A673 (cell line): ENCODE results near the gene OR1E2. TPM values are rescaled to one million over a fixed set of nuclear protein-coding genes. Genes with fewer than 3 reads are reported as not detected.
"Not testable (repeated sequence)": the region's sequence is repeated elsewhere in the genome, so short reads cannot be mapped to it uniquely, and the experiment has no call there.

Source experiments
- BruUV-seq: library from RNA; stranded (reverse); fragments of 400-500 nt; replicated peaks from 2 replicates; lab custom pipeline; 2021; lab: Mats Ljungman, UMichigan
- CTCF ChIA-PET: fragments of 300-600 bp; sonication (Branson Sonifier 250); formaldehyde crosslinking; loops from one replicate; lab custom pipeline; 2022; ENCODE audit warnings: antibody characterized with exemption; lab: Charles Lee
- POLR2A ChIA-PET: fragments of 300-600 bp; sonication (Branson Sonifier 250); formaldehyde crosslinking; loops from one replicate; lab custom pipeline; 2022; ENCODE audit warnings: antibody characterized with exemption; ENCODE audit not compliant: low non-redundant PET; lab: Charles Lee
- DNase-seq: peaks from one replicate; pipeline ENCODE4 v3.0.0-alpha.2; 2015; ENCODE audit warnings: low spot score
- H3K27ac ChIP-seq: fragments of 200-600 bp; sonication (generic); 2 replicates; pipeline ENCODE4 v1.5.1; 2016; ENCODE audit warnings: mixed run types, low read depth, mild to moderate bottlenecking, mixed read lengths, antibody characterized with exemption, low read length; ENCODE audit not compliant: poor library complexity, severe bottlenecking
- H3K27me3 ChIP-seq: fragments of 200-600 bp; sonication (generic); replicated peaks from 2 replicates; pipeline ENCODE4 v1.6.1; 2017; ENCODE audit warnings: mixed run types, low read depth, mild to moderate bottlenecking, mixed read lengths, antibody characterized with exemption, low read length; ENCODE audit not compliant: insufficient read depth, poor library complexity
- H3K36me3 ChIP-seq: fragments of 200-600 bp; sonication (generic); 2 replicates; pipeline ENCODE4 v1.6.1; 2016; ENCODE audit warnings: mixed run types, mild to moderate bottlenecking, mixed read lengths, antibody characterized with exemption, low read length; ENCODE audit not compliant: insufficient read depth, poor library complexity, severe bottlenecking
- H3K4me1 ChIP-seq: fragments of 200-600 bp; sonication (generic); 2 replicates; pipeline ENCODE4 v1.6.1; 2017; ENCODE audit warnings: mixed run types, mild to moderate bottlenecking, mixed read lengths, antibody characterized with exemption, low read length; ENCODE audit not compliant: insufficient read depth, poor library complexity, severe bottlenecking
- H3K4me3 ChIP-seq: fragments of 200-600 bp; sonication (generic); 2 replicates; pipeline ENCODE4 v1.5.1; 2016; ENCODE audit warnings: low read depth, mixed run types, mild to moderate bottlenecking, mixed read lengths, low read length; ENCODE audit not compliant: poor library complexity, severe bottlenecking
- H3K9me3 ChIP-seq: fragments of 200-600 bp; sonication (generic); 2 replicates; pipeline ENCODE4 v1.6.1; 2016; ENCODE audit warnings: mixed run types, low read depth, mild to moderate bottlenecking, mixed read lengths, antibody characterized with exemption, low read length; ENCODE audit not compliant: poor library complexity, severe bottlenecking
- EZH2 ChIP-seq: fragments of 200-600 bp; sonication (generic); IDR thresholded peaks from 2 replicates; pipeline ENCODE4 v1.6.1; 2017; ENCODE audit warnings: borderline replicate concordance, low read depth, mild to moderate bottlenecking, mixed read lengths, antibody characterized with exemption, low read length; ENCODE audit not compliant: poor library complexity, severe bottlenecking
- intact Hi-C: fragments of 100-400 bp; cut with micrococcal nuclease; formaldehyde crosslinking; loops from one replicate; pipeline ENCODE4 v1.10.0; 2022; ENCODE audit not compliant: unreplicated experiment
- total RNA-seq: library from RNA; stranded (reverse); gene quantifications from 2 replicates; pipeline ENCODE4 v1.2.3, GENCODE V29; 2021
- TF ChIP-seq, protein P1 (sequence below): fragments of 300-800, 200-600 bp; sonication (generic); conservative IDR thresholded peaks from 2 replicates; pipeline ENCODE4 v1.5.1; 2017; ENCODE audit warnings: low read depth, mild to moderate bottlenecking, antibody characterized with exemption, low read length, moderate library complexity, mixed read lengths

OR1E2 gene
- total RNA-seq, 1 experiment from 2014 or later = not detected

DNA sequence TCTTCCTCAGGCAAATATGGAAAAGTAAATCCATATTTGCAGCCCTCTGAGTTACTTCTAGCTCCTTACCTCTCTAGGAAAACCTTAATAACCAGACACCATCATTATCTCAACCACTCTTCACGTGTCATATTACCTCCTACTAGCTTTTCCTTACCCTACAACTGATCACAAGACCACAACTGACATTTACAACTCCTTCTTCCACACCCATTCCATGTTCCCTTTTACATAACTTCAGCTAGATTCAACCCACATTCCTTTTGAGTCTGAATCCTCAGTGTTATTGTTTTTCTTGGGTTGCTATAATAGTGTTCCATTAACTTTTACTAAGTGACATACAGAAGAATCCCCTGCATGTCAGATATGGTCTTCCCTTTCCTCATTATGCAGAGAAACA lies 4.7 kb upstream of the OR1E2 start:
- TF ChIP-seq, protein P1, sequence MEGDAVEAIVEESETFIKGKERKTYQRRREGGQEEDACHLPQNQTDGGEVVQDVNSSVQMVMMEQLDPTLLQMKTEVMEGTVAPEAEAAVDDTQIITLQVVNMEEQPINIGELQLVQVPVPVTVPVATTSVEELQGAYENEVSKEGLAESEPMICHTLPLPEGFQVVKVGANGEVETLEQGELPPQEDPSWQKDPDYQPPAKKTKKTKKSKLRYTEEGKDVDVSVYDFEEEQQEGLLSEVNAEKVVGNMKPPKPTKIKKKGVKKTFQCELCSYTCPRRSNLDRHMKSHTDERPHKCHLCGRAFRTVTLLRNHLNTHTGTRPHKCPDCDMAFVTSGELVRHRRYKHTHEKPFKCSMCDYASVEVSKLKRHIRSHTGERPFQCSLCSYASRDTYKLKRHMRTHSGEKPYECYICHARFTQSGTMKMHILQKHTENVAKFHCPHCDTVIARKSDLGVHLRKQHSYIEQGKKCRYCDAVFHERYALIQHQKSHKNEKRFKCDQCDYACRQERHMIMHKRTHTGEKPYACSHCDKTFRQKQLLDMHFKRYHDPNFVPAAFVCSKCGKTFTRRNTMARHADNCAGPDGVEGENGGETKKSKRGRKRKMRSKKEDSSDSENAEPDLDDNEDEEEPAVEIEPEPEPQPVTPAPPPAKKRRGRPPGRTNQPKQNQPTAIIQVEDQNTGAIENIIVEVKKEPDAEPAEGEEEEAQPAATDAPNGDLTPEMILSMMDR = no peak
- no peak for TF ChIP-seq EZH2
- no peak for DNase-seq
- CTCF ChIA-PET = no interaction called here
- intact Hi-C loops = no loop called here
- BruUV-seq = no TSS peak
- H3K4me3 ChIP-seq = no peak overlapping the region
- H3K9me3 ChIP-seq = no peaks in the 10 kb centered on the region
- H3K4me1 ChIP-seq = no peaks in the 10 kb centered on the region
- POLR2A ChIA-PET = no interaction called here
- no peak overlapping the region for H3K27ac ChIP-seq
- H3K27me3 ChIP-seq = peaks cover 32% of the 10 kb centered on the region
- no peaks in the 10 kb centered on the region for H3K36me3 ChIP-seq

DNA sequence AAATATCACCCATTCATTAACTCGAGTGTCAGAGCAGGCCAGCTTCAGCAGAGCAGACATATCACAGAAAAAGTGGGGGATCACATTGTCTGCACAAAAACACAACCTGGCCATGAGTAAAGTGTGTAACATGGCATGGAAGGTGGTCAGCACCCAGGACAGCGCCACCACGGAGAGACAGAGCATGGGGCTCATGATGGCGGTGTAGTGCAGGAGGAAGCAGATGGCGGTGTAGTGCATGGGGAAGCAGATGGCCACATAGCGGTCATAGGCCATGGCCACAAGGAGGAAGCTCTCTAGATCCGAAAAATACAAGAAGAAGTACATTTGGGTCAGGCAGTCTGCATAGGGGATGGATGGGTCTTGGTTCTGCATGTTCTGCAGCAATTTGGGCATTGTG lies 426 bp downstream of the OR1E2 start:
- H3K27ac ChIP-seq, H3K36me3 ChIP-seq, DNase-seq, H3K4me1 ChIP-seq, H3K27me3 ChIP-seq, BruUV-seq, H3K9me3 ChIP-seq, POLR2A ChIA-PET, intact Hi-C loops, H3K4me3 ChIP-seq, CTCF ChIA-PET: not testable (repeated sequence)

DNA sequence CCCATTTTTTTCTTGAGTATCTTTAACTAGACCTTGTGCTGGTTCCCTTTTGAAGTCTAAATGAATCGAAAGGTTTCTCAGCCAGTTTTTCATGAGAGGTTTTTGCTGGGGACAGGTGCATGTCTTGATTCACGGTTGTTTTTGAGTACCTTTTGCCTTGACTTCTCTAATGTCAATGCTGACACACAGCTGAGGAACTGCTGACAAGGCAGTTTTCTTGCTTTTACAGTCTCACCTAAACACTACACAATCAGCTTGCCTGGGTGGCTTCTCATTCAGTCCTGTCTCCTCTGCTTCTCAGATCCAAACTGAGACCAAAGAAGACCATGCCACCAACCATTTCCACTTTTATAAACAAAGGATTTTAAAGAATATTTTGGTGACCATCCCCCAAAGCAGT lies 15.4 kb downstream of the OR1E2 start:
- Histone ChIP-seq H3K36me3 (no peaks in the 10 kb centered on the region), H3K27me3 (peaks cover 14% of the 10 kb centered on the region), H3K4me1 (no peaks in the 10 kb centered on the region), H3K4me3 (no peak overlapping the region), H3K9me3 (no peaks in the 10 kb centered on the region), H3K27ac (no peak overlapping the region)
- CTCF ChIA-PET = no interaction called here
- no TSS peak for BruUV-seq
- TF ChIP-seq, protein P1 = no peak
- no peak for TF ChIP-seq EZH2
- intact Hi-C loops = no loop called here
- POLR2A ChIA-PET = no interaction called here
- DNase-seq = no peak

DNA sequence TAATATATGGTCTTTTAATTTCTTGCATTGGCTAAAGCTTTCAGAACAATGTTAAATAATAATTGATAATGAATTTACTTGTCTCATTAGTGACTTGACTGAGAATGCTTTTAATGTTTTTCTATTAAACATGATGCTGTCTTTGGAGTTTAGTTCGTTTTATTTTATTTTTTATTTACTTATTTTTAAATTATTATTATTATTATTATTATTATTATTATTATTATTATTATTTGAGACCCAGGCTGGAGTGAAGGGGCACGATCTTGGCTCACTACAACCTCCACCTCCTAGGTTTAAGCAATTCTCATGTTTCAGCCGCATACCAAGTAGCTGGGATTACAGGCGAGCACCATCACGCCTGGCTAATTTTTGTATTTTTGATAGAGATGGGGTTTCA lies 18.0 kb downstream of the OR1E2 start:
- Histone ChIP-seq H3K4me3 (no peak overlapping the region), H3K27ac (no peak overlapping the region), H3K4me1 (no peaks in the 10 kb centered on the region), H3K27me3 (peaks cover 14% of the 10 kb centered on the region), H3K36me3 (no peaks in the 10 kb centered on the region), H3K9me3 (no peaks in the 10 kb centered on the region)
- TF ChIP-seq, protein P1 = no peak
- TF ChIP-seq EZH2 = no peak
- DNase-seq = no peak
- intact Hi-C loops = no loop called here
- no TSS peak for BruUV-seq
- CTCF ChIA-PET = no interaction called here
- POLR2A ChIA-PET = no interaction called here

DNA sequence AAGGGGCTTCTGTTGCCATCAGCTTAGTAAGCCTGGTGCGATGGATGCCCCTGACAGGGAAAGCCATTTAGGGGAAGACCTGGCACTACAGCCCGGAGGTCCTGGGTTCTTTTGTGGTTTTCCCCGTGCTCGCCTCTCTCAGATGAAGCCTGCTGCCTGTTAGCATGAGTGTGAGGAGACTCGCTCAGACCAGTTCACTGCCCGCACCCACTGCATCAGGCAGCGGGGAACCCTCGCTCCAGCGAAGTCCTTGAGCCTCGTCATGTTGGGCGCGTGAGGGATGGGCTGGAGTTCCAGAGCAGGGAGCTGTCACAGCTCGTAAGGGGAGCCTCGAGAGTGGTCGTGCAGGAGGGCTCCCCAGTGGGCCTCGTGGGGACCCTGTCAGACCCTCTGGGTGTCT lies 21.4 kb downstream of the OR1E2 start:
- BruUV-seq, POLR2A ChIA-PET, H3K27me3 ChIP-seq, CTCF ChIA-PET, H3K4me3 ChIP-seq, intact Hi-C loops, H3K9me3 ChIP-seq, DNase-seq, H3K4me1 ChIP-seq, H3K27ac ChIP-seq, H3K36me3 ChIP-seq: not testable (repeated sequence)
